Measurements from ENCODE around the gene MEI1.

The MEI1 gene, protein sequence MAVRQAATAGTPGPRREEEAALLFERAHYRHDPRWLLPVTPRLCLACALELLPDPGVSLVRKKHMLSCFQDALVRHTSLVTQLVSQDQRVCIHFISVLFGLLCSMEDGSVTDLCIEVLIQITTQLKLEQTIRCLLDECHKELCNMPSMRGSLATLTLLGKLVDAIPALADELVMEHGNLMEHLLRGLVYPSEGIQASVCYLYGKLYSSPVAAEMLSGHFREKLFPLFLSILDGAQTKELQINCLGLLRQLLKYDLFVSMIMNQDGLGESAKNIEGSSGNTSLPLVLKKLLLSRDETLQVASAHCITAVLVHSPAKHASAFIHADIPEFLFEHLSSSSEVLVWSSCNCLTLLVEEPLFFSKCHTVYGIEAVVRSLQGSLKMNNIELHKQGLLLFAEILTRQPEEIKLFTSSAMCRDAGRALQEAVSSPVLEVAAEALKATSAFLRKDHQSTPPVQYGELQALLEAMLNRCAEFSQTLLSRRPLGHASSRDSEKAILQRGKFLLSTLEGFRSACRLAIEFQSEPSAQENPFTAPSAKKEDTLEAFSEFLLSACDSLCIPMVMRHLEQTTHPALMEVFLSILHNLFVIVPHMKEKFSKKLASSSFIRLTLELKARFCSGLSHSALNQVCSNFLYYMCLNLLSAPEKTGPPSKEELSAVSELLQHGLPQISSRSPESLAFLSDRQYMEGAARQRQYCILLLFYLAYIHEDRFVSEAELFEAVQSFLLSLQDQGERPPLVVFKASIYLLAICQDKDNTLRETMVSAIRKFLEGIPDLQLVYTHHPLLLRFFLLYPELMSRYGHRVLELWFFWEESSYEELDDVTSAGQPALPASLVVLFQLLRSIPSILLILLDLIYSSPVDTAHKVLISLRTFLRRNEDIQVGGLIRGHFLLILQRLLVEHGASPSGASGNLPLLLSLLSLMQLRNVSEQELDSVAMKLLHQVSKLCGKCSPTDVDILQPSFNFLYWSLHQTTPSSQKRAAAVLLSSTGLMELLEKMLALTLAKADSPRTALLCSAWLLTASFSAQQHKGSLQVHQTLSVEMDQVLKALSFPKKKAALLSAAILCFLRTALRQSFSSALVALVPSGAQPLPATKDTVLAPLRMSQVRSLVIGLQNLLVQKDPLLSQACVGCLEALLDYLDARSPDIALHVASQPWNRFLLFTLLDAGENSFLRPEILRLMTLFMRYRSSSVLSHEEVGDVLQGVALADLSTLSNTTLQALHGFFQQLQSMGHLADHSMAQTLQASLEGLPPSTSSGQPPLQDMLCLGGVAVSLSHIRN

GRCh38 chr22:41699264-41700107, at the start of gene MEI1:
Gene MEI1, plus strand, starts transcription at chr22:41699503. Its CDS starts 36 bp downstream, at chr22:41699539.
- TF ChIP-seq TEAD4 (IDR thresholded peaks at IDR 0.05) = no peak
- no peak for TF ChIP-seq MAX (IDR thresholded peaks at IDR 0.05)
- TF ChIP-seq TAF1 (IDR thresholded peaks at IDR 0.05; ENCODE audit: low read depth) = no peak
- TF ChIP-seq NFIC (IDR thresholded peaks at IDR 0.05) = no peak
- no peak for TF ChIP-seq REST (IDR thresholded peaks at IDR 0.05; ENCODE audit: low read depth)
- no peak for TF ChIP-seq EP300 (IDR thresholded peaks at IDR 0.05; ENCODE audit: borderline replicate concordance)
- no peak for TF ChIP-seq USF1 (IDR thresholded peaks at IDR 0.05)
- no peak for TF ChIP-seq CEBPB (IDR thresholded peaks at IDR 0.05)
- no peak for TF ChIP-seq TCF12 (IDR thresholded peaks at IDR 0.05; ENCODE audit: low read depth)
- no peak for TF ChIP-seq RAD21 (IDR thresholded peaks at IDR 0.05; ENCODE audit: low read depth)

DNA sequence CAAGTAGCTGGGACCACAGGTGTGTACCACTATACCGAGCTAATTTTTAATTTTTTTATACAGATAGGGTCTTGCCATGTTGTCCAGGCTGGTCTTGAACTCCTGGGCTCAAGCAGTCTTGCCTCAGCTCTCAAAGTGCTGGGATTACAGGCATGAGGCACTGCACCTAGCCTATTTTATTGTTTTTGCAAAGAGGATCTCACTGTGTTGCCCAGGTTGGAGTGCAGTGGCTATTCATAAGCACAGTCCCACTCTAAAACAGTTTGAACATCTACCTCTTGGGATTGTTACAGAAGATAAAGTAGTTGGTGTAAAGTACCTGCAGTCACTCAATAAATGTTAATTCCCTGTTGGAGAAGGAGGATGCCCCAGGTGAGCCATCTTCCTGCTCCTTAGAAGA, 49.1 kb upstream of the MEI1 start:
- TF ChIP-seq EP300 (IDR thresholded peaks at IDR 0.05; ENCODE audit: borderline replicate concordance) = no peak
- TF ChIP-seq TEAD4 (IDR thresholded peaks at IDR 0.05) = no peak
- no peak for TF ChIP-seq REST (IDR thresholded peaks at IDR 0.05; ENCODE audit: low read depth)
- no peak for TF ChIP-seq FOXM1 (IDR thresholded peaks at IDR 0.05; ENCODE audit: borderline replicate concordance, low read depth)
- no peak for TF ChIP-seq EGR1 (IDR thresholded peaks at IDR 0.05)
- no peak for TF ChIP-seq RAD21 (IDR thresholded peaks at IDR 0.05; ENCODE audit: low read depth)
- no peak for TF ChIP-seq CEBPB (IDR thresholded peaks at IDR 0.05)
- no peak for TF ChIP-seq TCF12 (IDR thresholded peaks at IDR 0.05; ENCODE audit: low read depth)

- TF ChIP-seq MAX (IDR thresholded peaks at IDR 0.05) (no peak), CEBPB (IDR thresholded peaks at IDR 0.05) (no peak), EGR1 (IDR thresholded peaks at IDR 0.05) (no peak), USF1 (IDR thresholded peaks at IDR 0.05) (no peak), FOXM1 (IDR thresholded peaks at IDR 0.05; ENCODE audit: borderline replicate concordance, low read depth) (no peak), NFIC (IDR thresholded peaks at IDR 0.05) (no peak), ZBTB7A (IDR thresholded peaks at IDR 0.05; ENCODE audit: low read depth) (no peak), TEAD4 (IDR thresholded peaks at IDR 0.05) (no peak), REST (IDR thresholded peaks at IDR 0.05; ENCODE audit: low read depth) (no peak), TAF1 (IDR thresholded peaks at IDR 0.05; ENCODE audit: low read depth) (no peak), RAD21 (IDR thresholded peaks at IDR 0.05; ENCODE audit: low read depth) (no peak), TCF12 (IDR thresholded peaks at IDR 0.05; ENCODE audit: low read depth) (no peak), EP300 (IDR thresholded peaks at IDR 0.05; ENCODE audit: borderline replicate concordance) (no peak), CREB1 (IDR thresholded peaks at IDR 0.05; ENCODE audit: low read depth) (no peak), YY1 (IDR thresholded peaks at IDR 0.05; ENCODE audit: low read depth) (no peak)
Observed at GRCh38 chr22:41650821-41651220, 48.5 kb upstream of the MEI1 start.

Data from Ishikawa (cell line).